WTC11 (cell line): ENCODE data around the gene ROBO4. TPM values are rescaled to one million over a fixed set of nuclear protein-coding genes. Genes with fewer than 3 reads are reported as not detected.

Source experiments
- ATAC-seq: fragments of 200-7000 bp; cut with Tn5 transposase; 2 replicates; pipeline ENCODE4 v1.10.0; 2021; ENCODE audit warnings: mild to moderate bottlenecking, moderate library complexity
- CTCF ChIA-PET: fragments of 300-600 bp; sonication (Branson Sonifier 250); formaldehyde crosslinking; loops from one replicate; lab custom pipeline; 2021; ENCODE audit warnings: antibody characterized with exemption; lab: Charles Lee
- POLR2A ChIA-PET: fragments of 350-600 bp; sonication (Branson Sonifier 250); formaldehyde crosslinking; loops from one replicate; lab custom pipeline; 2021; ENCODE audit warnings: antibody characterized with exemption; lab: Charles Lee
- DNase-seq: peaks from one replicate; pipeline ENCODE4 v3.0.0; 2021; ENCODE audit warnings: low spot score
- H3K27ac Mint-ChIP-seq: 2 replicates; pipeline ENCODE4 v1.8.0; 2021; ENCODE audit warnings: mixed read lengths
- H3K27me3 Mint-ChIP-seq: 2 replicates; pipeline ENCODE4 v1.8.0; 2021; ENCODE audit warnings: low read depth, mild to moderate bottlenecking, moderate library complexity, mixed read lengths
- H3K36me3 Mint-ChIP-seq: 2 replicates; pipeline ENCODE4 v1.8.0; 2021; ENCODE audit warnings: mixed read lengths
- H3K4me1 Mint-ChIP-seq: 2 replicates; pipeline ENCODE4 v1.8.0; 2022; ENCODE audit warnings: mixed read lengths
- H3K4me3 Mint-ChIP-seq: 2 replicates; pipeline ENCODE4 v1.8.0; 2021; ENCODE audit warnings: mild to moderate bottlenecking, moderate library complexity, mixed read lengths
- H3K9me3 Mint-ChIP-seq: 2 replicates; pipeline ENCODE4 v1.8.0; 2021; ENCODE audit warnings: mixed read lengths
- FOXJ3 ChIP-seq: sonication (generic); formaldehyde crosslinking; IDR thresholded peaks from 2 replicates; pipeline ENCODE4 v1.9.0; 2021; ENCODE audit warnings: missing genetic modification reagents, mild to moderate bottlenecking, borderline replicate concordance
- FOXK1 ChIP-seq: sonication (generic); formaldehyde crosslinking; IDR thresholded peaks from 2 replicates; pipeline ENCODE4 v1.8.0; 2022; ENCODE audit warnings: mild to moderate bottlenecking, moderate library complexity, missing genetic modification reagents
- FOXP4 ChIP-seq: sonication (generic); formaldehyde crosslinking; IDR thresholded peaks from 2 replicates; pipeline ENCODE4 v1.8.0; 2022; ENCODE audit warnings: mild to moderate bottlenecking, missing genetic modification reagents
- HMGXB4 ChIP-seq: sonication (generic); formaldehyde crosslinking; IDR thresholded peaks from 2 replicates; pipeline ENCODE4 v1.8.1; 2023; ENCODE audit warnings: mild to moderate bottlenecking, moderate library complexity, missing genetic modification reagents
- IRF1 ChIP-seq: sonication (generic); formaldehyde crosslinking; IDR thresholded peaks from 2 replicates; pipeline ENCODE4 v1.8.0; 2023; ENCODE audit warnings: missing genetic modification reagents
- MLX ChIP-seq: sonication (generic); formaldehyde crosslinking; IDR thresholded peaks from 2 replicates; pipeline ENCODE4 v1.8.1; 2023; ENCODE audit warnings: mild to moderate bottlenecking, missing genetic modification reagents, moderate library complexity
- NR2C2 ChIP-seq: sonication (generic); formaldehyde crosslinking; IDR thresholded peaks from 2 replicates; pipeline ENCODE4 v1.8.0; 2022; ENCODE audit warnings: mild to moderate bottlenecking, missing genetic modification reagents
- PRDM15 ChIP-seq: sonication (generic); formaldehyde crosslinking; IDR thresholded peaks from 2 replicates; pipeline ENCODE4 v1.8.0; 2022; ENCODE audit warnings: missing genetic modification reagents
- PREB ChIP-seq: sonication (generic); formaldehyde crosslinking; IDR thresholded peaks from 2 replicates; pipeline ENCODE4 v1.8.1; 2022; ENCODE audit warnings: mild to moderate bottlenecking, missing genetic modification reagents, moderate library complexity, borderline replicate concordance
- SMAD3 ChIP-seq: sonication (generic); formaldehyde crosslinking; IDR thresholded peaks from 2 replicates; pipeline ENCODE4 v1.8.0; 2022; ENCODE audit warnings: missing genetic modification reagents, mild to moderate bottlenecking, borderline replicate concordance
- TEAD4 ChIP-seq: sonication (generic); formaldehyde crosslinking; IDR thresholded peaks from 2 replicates; pipeline ENCODE4 v1.8.0; 2022; ENCODE audit warnings: mild to moderate bottlenecking, missing genetic modification reagents
- TP53 ChIP-seq: sonication (generic); formaldehyde crosslinking; IDR thresholded peaks from 2 replicates; pipeline ENCODE4 v1.8.1; 2023; ENCODE audit warnings: mild to moderate bottlenecking, missing genetic modification reagents
- ZBTB21 ChIP-seq: sonication (generic); formaldehyde crosslinking; IDR thresholded peaks from 2 replicates; pipeline ENCODE4 v1.8.1; 2023; ENCODE audit warnings: mild to moderate bottlenecking, missing genetic modification reagents, borderline replicate concordance
- ZBTB43 ChIP-seq: sonication (generic); formaldehyde crosslinking; IDR thresholded peaks from 2 replicates; pipeline ENCODE4 v1.8.1; 2023; ENCODE audit warnings: mild to moderate bottlenecking, missing genetic modification reagents
- ZNF232 ChIP-seq: sonication (generic); formaldehyde crosslinking; IDR thresholded peaks from 2 replicates; pipeline ENCODE4 v1.8.0; 2022; ENCODE audit warnings: mild to moderate bottlenecking, missing genetic modification reagents
- ZNF423 ChIP-seq: fragments of 250-450 bp; sonication (Bioruptor Pico); IDR thresholded peaks from 2 replicates; pipeline ENCODE4 v2.1.2; 2022; ENCODE audit warnings: mild to moderate bottlenecking, moderate library complexity
- ZNF512 ChIP-seq: sonication (generic); formaldehyde crosslinking; IDR thresholded peaks from 2 replicates; pipeline ENCODE4 v1.8.1; 2022; ENCODE audit warnings: missing genetic modification reagents, borderline replicate concordance
- total RNA-seq: library from RNA; stranded (reverse); gene quantifications from 3 replicates; pipeline ENCODE4 v1.2.3, GENCODE V29; 2021

The ROBO4 gene
- total RNA-seq, 1 experiment from 2014 or later, result 0.13 TPM

GRCh38 chr11:124928942-124929665, 31.4 kb upstream of the ROBO4 start:
- DNase-seq (no peak), ATAC-seq (no peak)
- no peaks in the 10 kb centered on the region for H3K9me3 Mint-ChIP-seq
- CTCF ChIA-PET, result interaction anchor here (2.4 kb wide), 1 partner anchor 53 kb away, joined by 9 read pairs; no protein-coding TSS in a partner anchor
- no peaks in the 10 kb centered on the region for H3K4me1 Mint-ChIP-seq
- H3K4me3 Mint-ChIP-seq, result no peak overlapping the region
- H3K36me3 Mint-ChIP-seq, result no peaks in the 10 kb centered on the region
- H3K27me3 Mint-ChIP-seq, result peaks cover 52% of the 10 kb centered on the region
- TF ChIP-seq SMAD3 (CRISPR knock-in tag), result no peak
- no peak for TF ChIP-seq ZBTB21
- TF ChIP-seq ZNF423, result no peak
- TF ChIP-seq IRF1 (CRISPR knock-in tag), result no peak
- no peak for TF ChIP-seq NR2C2 (CRISPR knock-in tag)
- TF ChIP-seq TEAD4, result no peak
- no peak for TF ChIP-seq FOXK1 (CRISPR knock-in tag)
- TF ChIP-seq PRDM15 (CRISPR knock-in tag), result no peak
- TF ChIP-seq PREB (CRISPR knock-in tag), result no peak
- TF ChIP-seq HMGXB4 (CRISPR knock-in tag), result no peak
- TF ChIP-seq ZNF232, result no peak
- TF ChIP-seq MLX (CRISPR knock-in tag), result no peak
- TF ChIP-seq TP53 (CRISPR knock-in tag), result no peak
- TF ChIP-seq, all 79 proteins: peak for 0
- H3K27ac Mint-ChIP-seq, result no peak overlapping the region
- POLR2A ChIA-PET, result no interaction called here

GRCh38 chr11:124923296-124923695, 25.6 kb upstream of the ROBO4 start:
- POLR2A ChIA-PET, result no interaction called here
- Mint-ChIP-seq H3K4me1 (no peaks in the 10 kb centered on the region), H3K36me3 (no peaks in the 10 kb centered on the region; the same call in 1 of the 2 replicates), H3K9me3 (no peaks in the 10 kb centered on the region), H3K27me3 (peaks cover 80% of the 10 kb centered on the region), H3K27ac (no peak overlapping the region), H3K4me3 (no peak overlapping the region)
- CTCF ChIA-PET, result interaction anchor here (1.4 kb wide), 1 partner anchor 58 kb away, joined by 3 read pairs; the partner anchor contains the start of gene ROBO3
- no peak for DNase-seq
- ATAC-seq, result no peak
- TF ChIP-seq FOXP4 (CRISPR knock-in tag) (no peak), ZBTB43 (no peak), FOXJ3 (CRISPR knock-in tag) (no peak), ZNF512 (CRISPR knock-in tag) (no peak)
